ENCODE results near the gene PSME2. TPM values are rescaled to one million over a fixed set of nuclear protein-coding genes. Genes with fewer than 3 reads are reported as not detected.

PSME2 gene
- polyA plus RNA-seq, 5 donors, result 159 to 175 (median 166) TPM

DNA sequence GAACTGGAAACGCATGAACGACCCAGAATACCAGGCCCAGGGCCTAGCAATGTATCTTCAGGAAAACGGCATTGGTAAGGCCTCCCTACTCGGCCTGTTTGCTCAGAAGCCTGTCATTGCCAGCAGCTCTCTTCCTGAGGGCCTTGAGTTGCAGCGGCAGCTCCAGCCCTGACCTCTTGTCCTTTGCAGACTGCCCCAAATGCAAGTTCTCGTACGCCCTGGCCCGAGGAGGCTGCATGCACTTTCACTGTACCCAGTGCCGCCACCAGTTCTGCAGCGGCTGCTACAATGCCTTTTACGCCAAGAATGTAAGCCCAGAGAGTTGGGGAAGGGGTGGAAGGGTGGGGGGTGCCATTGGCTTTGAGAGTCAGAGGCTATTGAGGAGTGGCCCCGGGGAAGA lies 10.9 kb upstream of the PSME2 start:
- DNase-seq, result no peak

DNA sequence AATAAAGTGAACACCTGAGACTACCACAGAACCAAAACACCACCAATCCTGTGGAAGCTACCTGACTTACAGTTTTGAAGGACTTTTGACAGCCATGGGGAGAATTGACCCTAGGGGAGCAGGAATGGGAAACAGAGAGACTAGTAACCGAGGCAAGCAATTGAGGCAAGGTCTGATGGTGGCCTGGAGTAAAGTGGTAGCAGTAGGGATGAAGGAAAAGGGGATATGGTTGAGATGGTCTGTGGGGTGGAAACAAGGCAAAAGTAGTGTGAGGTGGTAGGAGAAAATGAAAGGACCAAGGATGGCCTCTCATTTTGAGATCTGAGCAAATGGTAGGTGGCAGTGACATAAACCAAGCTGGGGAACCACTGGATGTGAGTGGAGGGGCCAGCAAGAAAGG lies 10.4 kb upstream of the PSME2 start:
- no peak for DNase-seq

DNA sequence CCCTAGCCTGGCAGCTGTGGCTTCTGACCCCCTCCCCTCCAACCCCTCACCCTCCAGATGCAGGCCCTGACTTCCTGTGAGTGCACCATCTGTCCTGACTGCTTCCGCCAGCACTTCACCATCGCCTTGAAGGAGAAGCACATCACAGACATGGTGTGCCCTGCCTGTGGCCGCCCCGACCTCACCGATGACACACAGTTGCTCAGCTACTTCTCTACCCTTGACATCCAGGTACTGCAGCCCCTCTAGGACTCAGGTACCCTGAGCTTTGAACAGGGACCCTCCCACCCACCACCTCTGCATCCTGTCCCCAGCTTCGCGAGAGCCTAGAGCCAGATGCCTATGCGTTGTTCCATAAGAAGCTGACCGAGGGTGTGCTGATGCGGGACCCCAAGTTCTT lies 8.7 kb upstream of the PSME2 start:
- no peak for DNase-seq

GRCh38 chr14:24151404-24152080 lies 5.1 kb upstream of the PSME2 start:
- no peak for DNase-seq

DNA sequence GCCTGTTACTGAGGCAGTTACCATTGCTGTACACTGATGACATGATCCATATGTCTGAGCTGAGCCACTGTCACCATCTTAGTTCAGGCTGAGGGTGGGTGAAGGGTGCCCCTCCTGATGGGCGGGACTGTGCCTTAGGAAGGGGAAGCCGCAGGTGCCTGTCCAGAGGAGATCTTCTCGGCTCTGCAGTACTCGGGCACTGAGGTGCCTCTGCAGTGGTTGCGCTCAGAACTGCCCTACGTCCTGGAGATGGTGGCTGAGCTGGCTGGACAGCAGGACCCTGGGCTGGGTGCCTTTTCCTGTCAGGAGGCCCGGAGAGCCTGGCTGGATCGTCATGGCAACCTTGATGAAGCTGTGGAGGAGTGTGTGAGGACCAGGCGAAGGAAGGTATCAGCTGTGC lies 4.6 kb upstream of the PSME2 start:
- DNase-seq, result no peak

DNA sequence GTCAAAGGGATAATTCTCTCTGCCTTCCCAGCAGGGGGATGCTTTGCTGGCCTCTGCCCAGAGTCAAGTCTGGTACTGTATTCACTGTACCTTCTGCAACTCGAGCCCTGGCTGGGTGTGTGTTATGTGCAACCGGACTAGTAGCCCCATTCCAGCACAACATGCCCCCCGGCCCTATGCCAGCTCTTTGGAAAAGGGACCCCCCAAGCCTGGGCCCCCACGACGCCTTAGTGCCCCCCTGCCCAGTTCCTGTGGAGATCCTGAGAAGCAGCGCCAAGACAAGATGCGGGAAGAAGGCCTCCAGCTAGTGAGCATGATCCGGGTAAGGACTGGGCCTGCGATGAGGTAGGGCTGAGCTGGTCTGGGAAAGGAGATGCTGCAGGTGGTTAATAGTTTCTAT lies 4.2 kb upstream of the PSME2 start:
- no peak for DNase-seq

DNA sequence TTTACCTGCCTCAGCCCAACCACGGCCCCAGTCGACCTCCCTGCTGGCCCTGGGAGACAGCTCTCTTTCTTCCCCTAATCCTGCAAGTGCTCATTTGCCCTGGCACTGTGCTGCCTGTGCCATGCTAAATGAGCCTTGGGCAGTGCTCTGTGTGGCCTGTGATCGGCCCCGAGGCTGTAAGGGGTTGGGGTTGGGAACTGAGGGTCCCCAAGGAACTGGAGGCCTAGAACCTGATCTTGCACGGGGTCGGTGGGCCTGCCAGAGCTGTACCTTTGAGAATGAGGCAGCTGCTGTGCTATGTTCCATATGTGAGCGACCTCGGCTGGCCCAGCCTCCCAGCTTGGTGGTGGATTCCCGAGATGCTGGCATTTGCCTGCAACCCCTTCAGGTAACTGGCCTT lies 3.7 kb upstream of the PSME2 start:
- no peak for DNase-seq

- DNase-seq, result no peak
Observed at GRCh38 chr14:24149302-24149969, 3.0 kb upstream of the PSME2 start.

DNA sequence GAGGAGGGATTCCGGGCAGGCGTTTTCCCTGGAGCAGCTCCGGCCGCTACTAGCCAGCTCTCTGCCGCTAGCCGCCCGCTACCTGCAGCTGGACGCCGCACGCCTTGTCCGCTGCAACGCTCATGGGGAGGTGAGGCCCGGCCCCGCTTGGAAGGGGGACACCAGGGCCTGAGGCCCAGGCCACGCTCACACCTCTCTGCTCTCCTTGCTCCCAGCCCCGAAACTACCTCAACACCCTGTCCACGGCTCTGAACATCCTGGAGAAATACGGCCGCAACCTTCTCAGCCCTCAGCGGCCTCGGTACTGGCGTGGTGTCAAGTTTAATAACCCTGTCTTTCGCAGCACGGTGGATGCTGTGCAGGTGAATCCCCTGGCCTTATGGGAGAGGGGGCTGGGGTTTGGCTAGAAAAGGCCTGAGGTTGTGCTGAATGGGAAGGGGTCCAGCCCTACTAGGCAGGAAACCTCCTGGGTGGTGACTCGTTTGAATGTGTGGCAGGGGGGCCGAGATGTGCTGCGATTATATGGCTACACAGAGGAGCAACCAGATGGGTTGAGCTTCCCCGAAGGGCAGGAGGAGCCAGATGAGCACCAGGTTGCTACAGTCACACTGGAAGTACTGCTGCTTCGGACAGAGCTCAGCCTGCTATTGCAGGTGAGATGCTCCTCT lies 1.5 kb upstream of the PSME2 start:
- no peak for DNase-seq

DNA sequence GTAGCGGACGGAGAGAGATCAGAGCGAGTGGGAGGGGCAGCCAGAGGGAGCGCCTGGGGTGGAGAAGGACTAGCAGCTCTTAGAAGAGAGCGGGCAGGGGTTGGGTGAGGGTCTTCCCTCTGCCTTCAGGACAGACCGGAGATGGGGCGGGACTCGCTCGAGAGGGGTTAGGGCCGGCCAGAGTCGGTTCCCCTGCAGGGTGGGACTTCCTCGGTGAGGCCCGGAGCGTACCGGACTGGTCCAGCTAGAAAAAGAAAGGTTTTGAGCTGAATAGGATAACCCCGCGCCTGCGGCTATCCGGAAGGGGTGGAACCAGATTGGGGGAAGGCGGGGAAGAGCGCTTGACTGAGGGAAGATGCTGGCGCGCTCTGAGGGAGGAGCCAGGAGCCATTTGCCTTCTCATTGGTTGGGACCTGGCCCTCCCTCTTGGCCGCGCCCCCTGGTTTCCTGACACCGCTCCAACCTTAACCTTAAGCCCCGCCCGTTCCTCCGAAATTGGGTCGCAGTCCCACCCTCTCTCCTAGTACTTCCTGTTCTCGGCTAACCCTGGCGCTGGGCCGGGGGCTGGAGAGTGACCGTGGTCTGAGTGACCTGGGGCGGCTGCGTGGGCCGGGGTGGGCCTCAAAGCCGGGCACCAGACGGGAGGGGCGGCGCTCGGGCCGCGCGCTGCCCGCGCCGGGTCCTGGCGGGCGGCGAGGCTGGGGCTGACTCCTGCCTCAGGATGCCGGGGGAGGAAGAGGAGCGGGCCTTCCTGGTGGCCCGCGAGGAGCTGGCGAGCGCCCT lies 759 bp upstream of the PSME2 start, which contains the start of gene RNF31:
Gene RNF31 (plus strand): TSS at position 521 of the 783 bp plus-strand sequence. CDS start 201 bp downstream, at position 722.
- peak; percentile 98 for DNase-seq

DNA sequence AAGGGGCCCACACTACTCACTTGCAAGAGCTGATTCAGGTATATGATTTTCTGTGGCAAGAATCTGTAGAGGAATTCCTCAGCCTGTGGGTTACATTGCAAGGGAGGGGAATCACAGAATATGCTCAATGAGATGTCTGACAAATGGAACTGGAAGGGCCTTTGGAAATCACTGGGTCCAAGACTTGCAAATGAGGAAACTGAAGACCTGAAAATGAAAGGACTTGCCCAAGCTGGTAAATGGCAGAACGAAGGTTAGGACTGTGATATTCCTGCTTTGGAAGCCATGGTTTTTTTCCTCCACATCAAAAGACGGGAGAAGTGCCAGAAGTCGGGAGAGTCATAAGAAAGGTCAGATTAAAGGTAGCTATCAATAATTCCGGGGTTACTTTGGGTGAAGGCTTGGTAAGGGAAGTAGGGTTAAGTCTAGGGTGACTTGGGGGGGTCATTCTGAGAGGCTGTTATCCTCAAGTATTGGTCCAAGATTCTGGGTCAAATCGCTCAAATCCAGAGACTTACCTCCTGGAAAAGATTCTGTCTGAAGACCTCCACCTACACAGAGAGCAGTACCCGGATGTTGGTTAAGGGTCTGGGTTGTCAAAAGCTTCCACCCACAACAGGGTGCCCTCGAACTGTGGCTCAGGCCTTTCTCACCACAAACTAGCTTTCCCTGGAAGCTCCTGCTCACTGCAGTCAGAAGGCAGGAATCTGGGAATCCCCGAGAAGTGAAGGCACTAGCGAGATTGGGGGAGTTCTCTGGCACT lies 539 bp downstream of the PSME2 start:
- DNase-seq, result no peak

DNA sequence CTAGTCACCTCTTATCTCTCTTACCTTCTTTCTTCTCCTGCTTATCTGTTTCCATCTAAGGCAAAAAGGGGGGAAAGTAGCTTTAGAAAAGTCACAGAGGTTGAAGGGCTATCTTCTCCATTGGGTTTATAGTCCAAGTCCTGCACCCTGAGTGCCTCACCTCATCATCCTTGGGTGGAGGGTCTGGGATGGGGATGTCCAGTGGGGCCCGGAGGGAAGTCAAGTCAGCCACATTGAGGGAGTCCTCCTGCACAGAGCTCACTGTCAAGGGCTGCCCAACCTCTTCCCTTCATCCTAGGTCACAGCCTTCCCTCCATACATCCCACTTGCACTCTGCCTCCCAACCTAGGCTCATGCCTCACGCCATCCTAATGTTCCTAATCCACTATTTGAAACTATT lies 1.2 kb downstream of the PSME2 start:
- DNase-seq, result no peak

- no peak for DNase-seq
Observed at GRCh38 chr14:24144451-24144850, 2.0 kb downstream of the PSME2 start.

DNA sequence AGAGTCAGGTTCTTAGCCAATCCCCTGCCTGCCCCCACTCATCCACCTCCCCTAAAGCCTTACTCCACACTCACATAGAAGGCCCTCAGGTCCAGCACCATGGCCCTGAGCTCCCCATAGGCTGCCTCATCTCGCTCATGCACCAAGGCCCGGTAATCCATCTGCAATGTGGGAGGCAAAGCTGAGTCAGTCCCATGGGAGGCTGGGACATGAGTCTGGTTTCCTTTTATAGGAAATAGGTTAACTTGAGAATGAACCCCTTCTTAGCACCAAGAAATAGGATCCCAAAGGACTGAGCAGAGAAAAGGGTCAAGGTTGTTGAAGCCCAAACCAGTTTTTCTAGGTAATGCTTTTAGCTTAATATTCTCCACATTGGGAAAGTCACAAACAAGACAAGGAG lies 2.9 kb downstream of the PSME2 start:
- no peak for DNase-seq

DNA sequence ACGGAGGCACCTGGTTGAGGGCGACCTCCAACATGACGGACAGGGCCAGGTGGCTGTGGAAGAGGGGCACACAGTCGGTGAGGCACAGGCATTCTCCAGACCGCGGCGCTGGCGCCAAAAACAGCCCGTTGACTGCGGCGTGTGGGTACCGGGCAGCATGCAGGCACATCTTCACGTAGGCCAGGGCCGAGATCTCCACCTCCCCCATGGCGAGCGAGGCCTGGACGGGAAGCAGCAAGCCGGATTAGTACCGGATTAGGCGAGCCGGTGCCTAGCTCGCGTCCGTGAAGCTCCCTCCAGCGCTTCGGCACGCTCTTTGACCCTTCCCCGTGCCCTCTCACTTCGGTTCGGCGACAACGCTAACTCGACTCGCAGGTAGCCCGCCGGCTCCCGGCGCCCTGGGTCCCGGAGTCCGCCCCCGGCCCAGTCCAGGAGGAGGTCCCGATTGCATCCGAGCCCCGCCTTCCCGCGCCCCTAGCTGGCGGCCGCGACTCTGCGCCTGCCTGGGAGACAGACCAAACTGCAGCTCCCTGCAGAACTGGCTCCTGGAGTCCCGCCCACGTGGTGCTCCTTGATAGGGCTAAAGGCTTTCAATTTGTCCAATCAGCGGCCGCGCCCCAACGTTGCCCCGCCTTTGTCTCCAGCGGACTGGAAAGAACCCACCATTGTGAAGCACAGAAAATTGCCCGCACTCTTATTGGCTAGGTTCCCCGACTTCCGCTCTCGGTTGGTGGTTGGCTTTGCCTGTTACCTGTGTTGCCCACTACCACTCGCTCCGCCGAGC lies 5.1 kb downstream of the PSME2 start, which contains the start of gene EMC9:
Gene EMC9 (minus strand): TSS at position 495 of the 784 bp plus-strand sequence. CDS start 287 bp downstream, at position 208.
- peak; percentile 99 for DNase-seq

GRCh38 chr14:24139272-24139934 lies 7.0 kb downstream of the PSME2 start:
- DNase-seq, result no peak

- DNase-seq, result no peak
Observed at GRCh38 chr14:24138396-24139271, 7.8 kb downstream of the PSME2 start.

DNA sequence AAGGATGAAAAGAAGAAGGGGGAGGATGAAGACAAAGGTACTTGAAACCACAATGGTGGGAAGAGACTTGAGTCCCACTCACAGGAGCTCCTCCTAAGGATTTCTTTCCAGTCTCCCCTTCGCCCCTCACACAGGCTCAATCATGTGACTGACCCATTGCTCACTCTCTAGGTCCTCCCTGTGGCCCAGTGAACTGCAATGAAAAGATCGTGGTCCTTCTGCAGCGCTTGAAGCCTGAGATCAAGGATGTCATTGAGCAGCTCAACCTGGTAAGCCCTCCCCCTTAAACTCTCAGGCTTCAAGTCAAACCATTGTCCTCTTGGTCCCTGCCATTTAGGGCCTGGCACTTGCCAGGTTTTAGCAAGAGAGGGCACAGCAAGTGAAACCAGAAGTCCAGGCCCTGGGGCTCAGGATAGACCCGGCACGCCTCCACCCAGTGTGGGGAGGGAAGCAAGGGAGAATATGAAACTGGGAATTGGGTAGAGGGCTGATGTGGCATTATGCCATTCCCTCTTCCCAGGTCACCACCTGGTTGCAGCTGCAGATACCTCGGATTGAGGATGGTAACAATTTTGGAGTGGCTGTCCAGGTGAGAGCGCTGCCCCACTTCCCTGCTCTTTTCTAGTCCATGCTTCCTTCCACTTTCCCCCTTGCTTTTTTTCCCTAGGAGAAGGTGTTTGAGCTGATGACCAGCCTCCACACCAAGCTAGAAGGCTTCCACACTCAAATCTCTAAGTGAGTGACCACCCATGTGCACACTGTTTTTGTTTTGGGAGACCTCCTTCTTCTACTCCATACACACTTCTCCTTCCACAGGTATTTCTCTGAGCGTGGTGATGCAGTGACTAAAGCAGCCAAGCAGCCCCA lies 8.6 kb downstream of the PSME2 start:
- no peak for DNase-seq

All from right lung (tissue), 5 donors.